LNCAP (cell line): ENCODE results near the gene NUDC.

ENCODE experiments used
- CTCF ChIP-seq: fragments of 450-650 bp; IDR thresholded peaks from 2 replicates; pipeline ENCODE4 v1.5.1; 2017; ENCODE audit warnings: mild to moderate bottlenecking

NUDC gene

DNA sequence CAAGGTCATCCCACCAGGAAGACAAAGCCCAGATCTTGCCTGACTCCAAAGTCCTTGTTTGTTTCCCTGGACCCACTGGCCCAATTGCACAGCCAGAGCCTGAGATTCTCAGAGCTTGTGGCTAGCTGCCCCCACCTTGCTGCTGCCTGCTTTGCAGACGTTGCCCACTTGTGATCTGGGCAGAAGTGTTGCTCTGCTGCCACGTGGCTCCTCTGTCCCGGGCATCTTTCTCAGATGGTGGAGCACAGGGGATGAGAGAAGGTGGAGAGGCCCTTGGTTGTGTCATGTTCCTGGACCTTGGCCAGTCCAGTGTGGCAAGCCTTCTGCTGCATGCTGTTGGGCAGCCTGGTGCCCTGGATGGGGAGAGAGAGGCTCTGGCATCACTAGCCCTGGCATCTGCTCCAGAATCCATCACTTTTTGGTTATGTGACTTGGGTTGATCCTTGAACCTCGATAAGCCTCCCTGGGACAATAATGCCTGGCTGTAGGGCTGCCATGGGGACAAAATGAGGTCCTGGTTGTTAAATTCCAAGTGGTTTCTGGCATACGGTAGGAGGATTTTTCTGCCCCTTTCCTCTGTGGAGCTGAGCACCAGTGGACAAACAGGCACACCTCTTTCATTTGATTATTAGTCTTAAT is 6.2 kb upstream of the NUDC start:
- TF ChIP-seq CTCF: no peak

DNA sequence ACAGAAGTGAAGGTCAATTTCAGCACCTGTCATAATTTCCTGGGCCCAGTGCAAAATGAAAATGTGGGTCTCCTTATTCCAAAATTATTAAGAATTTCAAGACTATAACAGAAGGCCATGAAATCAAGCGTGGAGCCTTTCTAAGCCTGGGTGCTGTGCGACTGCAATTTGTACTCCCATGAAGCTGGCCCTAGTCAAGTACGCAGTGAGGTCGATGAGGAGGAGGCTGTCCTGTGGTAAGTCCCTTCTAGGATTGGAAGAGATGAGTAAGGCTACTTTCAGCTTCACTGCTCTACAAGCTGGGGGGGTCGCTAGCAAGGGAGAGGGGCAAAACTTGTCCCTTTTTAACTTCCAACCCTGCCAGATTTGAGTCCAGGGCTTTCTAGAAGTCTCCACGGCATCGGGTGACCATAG is 410 bp upstream of the NUDC start:
- no peak for TF ChIP-seq CTCF

DNA sequence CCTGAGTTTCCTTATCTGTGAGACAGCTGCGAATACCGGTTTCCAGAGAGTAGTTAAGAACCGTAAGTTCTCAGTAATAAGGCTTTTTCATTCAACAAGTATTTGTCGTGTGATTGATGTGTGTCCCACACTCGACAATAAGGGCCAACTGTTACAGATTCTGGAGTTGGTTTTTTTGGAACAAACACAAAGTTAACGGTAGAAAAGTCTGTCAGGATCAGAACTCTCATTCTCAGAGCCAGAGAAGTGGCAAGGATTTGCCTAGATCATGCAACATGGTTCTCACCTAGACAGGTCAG is 837 bp downstream of the NUDC start:
- no peak for TF ChIP-seq CTCF

DNA sequence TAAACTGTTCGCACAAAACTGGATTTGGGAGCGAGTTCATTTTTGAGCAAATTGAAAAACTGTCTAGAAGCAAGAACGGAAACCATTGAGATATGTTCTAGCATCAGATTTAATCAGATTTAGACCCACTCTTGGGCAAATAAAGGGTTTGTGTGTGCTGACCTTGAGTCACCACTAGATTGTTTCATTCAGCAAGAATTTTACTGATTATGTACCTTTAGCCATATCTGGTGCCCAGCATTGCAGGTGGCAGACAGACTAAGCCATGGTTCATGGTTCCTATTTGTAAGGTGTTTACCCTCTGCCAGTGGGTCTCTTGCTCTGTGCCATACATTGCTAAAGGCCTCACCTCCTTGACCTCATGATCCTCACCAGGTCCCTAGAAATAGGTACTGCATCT is 1.4 kb downstream of the NUDC start:
- TF ChIP-seq CTCF: no peak

DNA sequence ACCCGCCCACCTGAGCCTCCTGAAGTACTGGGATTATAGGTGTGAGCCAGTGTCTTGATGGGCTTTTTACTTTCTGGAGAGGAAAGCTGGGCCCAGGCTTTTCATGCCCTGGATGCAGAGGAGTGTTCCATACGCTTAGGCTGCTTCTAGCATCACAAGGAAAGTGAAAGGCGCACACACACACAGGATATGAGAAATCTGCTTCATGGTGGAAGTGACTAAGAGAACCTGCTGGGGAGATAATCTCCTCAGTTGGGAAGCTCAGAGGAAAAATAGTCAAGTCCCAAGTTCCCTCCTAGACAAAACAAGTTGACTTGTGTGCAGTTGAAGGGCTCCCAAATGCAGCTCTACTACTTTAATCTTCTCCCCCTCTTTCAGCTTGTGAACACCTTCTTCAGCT is 2.2 kb downstream of the NUDC start:
- no peak for TF ChIP-seq CTCF

DNA sequence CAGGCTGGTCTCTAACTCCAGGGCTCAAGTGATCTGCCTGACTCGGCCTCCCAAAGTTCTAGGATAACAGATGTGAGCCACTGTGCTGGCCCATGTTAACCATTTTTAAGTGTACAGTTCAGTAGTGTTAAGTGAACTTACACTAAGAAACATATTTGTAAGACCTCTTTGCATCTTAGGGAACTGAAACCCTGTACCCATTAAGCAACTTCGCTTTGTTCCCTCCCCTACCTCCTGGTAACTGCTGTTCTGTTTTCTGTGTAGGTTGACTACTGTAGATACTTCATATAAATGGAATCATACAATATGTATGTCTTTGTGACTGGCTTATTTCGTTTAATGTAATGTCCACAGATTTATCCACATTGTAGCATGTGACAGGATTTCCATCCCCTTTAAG is 11.0 kb downstream of the NUDC start:
- TF ChIP-seq CTCF: no peak

GRCh38 chr1:26936823-26937222 is 15.3 kb downstream of the NUDC start:
- no peak for TF ChIP-seq CTCF

DNA sequence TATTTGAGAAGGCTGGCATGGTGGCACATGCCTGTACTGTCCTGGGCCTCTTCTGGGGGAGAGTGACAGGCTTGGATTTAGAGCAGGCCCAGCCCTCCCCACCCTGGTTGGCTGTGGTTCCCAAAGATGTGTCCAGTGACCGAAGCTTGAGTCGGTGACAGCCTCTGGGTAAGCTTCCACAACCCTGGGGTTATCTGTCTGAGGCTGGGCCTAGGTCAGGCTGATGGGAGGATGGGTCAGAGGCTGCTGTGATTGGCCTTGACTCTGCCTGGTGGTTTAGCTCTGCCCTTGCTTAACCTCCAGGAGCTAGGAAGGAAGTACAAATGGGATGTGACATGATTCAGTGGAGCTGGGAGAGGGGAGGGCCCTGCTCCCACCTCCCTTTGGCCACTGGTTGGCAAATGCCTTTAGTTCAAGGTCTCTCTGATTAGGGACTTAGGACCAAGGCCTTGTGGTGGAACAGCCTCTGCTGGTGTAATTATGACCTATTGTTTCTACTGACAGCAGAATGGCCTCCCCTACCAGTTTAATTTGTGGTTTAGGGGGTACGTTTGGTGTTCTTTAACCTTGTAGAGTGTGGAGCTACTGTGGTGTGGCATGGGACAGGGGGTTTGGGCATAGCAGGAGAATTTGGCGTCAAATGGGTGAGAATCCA is 16.6 kb downstream of the NUDC start:
- TF ChIP-seq CTCF: no peak
